Smooth muscle cell (in vitro differentiated cells): ENCODE data around the gene GCNT2. TPM values are rescaled to one million over a fixed set of nuclear protein-coding genes. Genes with fewer than 3 reads are reported as not detected.

Source experiments
- DNase-seq: peaks from one replicate; lab custom pipeline; 2025; ENCODE audit not compliant: unreplicated experiment; lab: John Stamatoyannopoulos, UW
- H2AFZ ChIP-seq: fragments of 200-600 bp; sonication (generic); 2 replicates; pipeline ENCODE4 v1.6.0; 2016; ENCODE audit warnings: antibody characterized with exemption, low read depth, mild to moderate bottlenecking
- H3F3A ChIP-seq: fragments of 200-600 bp; sonication (generic); 2 replicates; pipeline ENCODE4 v1.6.0; 2017; ENCODE audit warnings: antibody characterized with exemption, low read depth
- H3K27ac ChIP-seq: fragments of 200-600 bp; sonication (generic); 2 replicates; pipeline ENCODE4 v1.5.1; 2016; ENCODE audit warnings: low read depth, mild to moderate bottlenecking
- H3K27me3 ChIP-seq: fragments of 200-600 bp; sonication (generic); 2 replicates; pipeline ENCODE4 v1.6.1; 2016; ENCODE audit warnings: low read depth, mild to moderate bottlenecking
- H3K36me3 ChIP-seq: fragments of 200-600 bp; sonication (generic); 2 replicates; pipeline ENCODE4 v1.5.1; 2016; ENCODE audit warnings: low read depth
- H3K4me1 ChIP-seq: fragments of 200-600 bp; sonication (generic); 2 replicates; pipeline ENCODE4 v1.5.1; 2016; ENCODE audit warnings: low read depth
- H3K4me2 ChIP-seq: fragments of 200-600 bp; sonication (generic); 2 replicates; pipeline ENCODE4 v1.6.0; 2016; ENCODE audit warnings: mild to moderate bottlenecking
- H3K4me3 ChIP-seq: fragments of 200-600 bp; sonication (generic); 2 replicates; pipeline ENCODE4 v1.5.1; 2016; ENCODE audit warnings: mild to moderate bottlenecking
- H3K79me2 ChIP-seq: fragments of 200-600 bp; sonication (generic); 2 replicates; pipeline ENCODE4 v1.6.0; 2016; ENCODE audit warnings: low read depth, mild to moderate bottlenecking
- H3K9ac ChIP-seq: fragments of 200-600 bp; sonication (generic); 2 replicates; pipeline ENCODE4 v1.6.0; 2016; ENCODE audit warnings: low read depth
- H3K9me3 ChIP-seq: fragments of 200-600 bp; sonication (generic); replicated peaks from 2 replicates; pipeline ENCODE4 v1.5.1; 2016; ENCODE audit warnings: low read depth
- H4K20me1 ChIP-seq: fragments of 200-600 bp; sonication (generic); 2 replicates; pipeline ENCODE4 v1.6.0; 2016; ENCODE audit warnings: low read depth
- WGBS: methylation state at CpG from one replicate; pipeline ENCODE4 v1.1.7; 2016; ENCODE audit warnings: low lambda C conversion rate; 5-methylcytosine and 5-hydroxymethylcytosine counted together
- polyA plus RNA-seq: library from polyadenylated mRNA; unstranded; fragments of >200 nt; fragmentation: Nextera tagmentation; extraction: Ambion mirVana; gene quantifications from 2 replicates; pipeline ENCODE4 v1.2.1, GENCODE V29; 2016
- total RNA-seq: library from RNA; depleted of rRNA; stranded (reverse); fragments of >200 nt; gene quantifications from 2 replicates; pipeline ENCODE4 v1.2.3, GENCODE V29; 2014
- TF ChIP-seq, protein P1 (sequence below): fragments of 200-600 bp; sonication (generic); IDR thresholded peaks from 2 replicates; pipeline ENCODE4 v1.5.1; 2017; ENCODE audit warnings: borderline replicate concordance, mild to moderate bottlenecking, antibody characterized with exemption; ENCODE audit not compliant: insufficient read depth, poor library complexity, severe bottlenecking

The GCNT2 gene
- total and polyA plus RNA-seq, 2 experiments from 2014 or later: 0.13 to 2.4 TPM

GRCh38 chr6:10550764-10551163, 29.6 kb downstream of the GCNT2 start:
- Histone ChIP-seq H3F3A (no peaks in the 10 kb centered on the region), H3K9ac (no peak overlapping the region), H3K9me3 (no peaks in the 10 kb centered on the region), H3K36me3 (no peaks in the 10 kb centered on the region), H3K4me3 (no peak overlapping the region), H3K27ac (no peak overlapping the region), H3K4me2 (no peak overlapping the region), H3K27me3 (no peaks in the 10 kb centered on the region), H3K79me2 (no peaks in the 10 kb centered on the region), H4K20me1 (no peaks in the 10 kb centered on the region), H3K4me1 (no peaks in the 10 kb centered on the region), H2AFZ (no peak overlapping the region)
- WGBS: 93% methylated on average over 1 of the region's 1 CpG
- DNase-seq: no peak
- TF ChIP-seq, protein P1, sequence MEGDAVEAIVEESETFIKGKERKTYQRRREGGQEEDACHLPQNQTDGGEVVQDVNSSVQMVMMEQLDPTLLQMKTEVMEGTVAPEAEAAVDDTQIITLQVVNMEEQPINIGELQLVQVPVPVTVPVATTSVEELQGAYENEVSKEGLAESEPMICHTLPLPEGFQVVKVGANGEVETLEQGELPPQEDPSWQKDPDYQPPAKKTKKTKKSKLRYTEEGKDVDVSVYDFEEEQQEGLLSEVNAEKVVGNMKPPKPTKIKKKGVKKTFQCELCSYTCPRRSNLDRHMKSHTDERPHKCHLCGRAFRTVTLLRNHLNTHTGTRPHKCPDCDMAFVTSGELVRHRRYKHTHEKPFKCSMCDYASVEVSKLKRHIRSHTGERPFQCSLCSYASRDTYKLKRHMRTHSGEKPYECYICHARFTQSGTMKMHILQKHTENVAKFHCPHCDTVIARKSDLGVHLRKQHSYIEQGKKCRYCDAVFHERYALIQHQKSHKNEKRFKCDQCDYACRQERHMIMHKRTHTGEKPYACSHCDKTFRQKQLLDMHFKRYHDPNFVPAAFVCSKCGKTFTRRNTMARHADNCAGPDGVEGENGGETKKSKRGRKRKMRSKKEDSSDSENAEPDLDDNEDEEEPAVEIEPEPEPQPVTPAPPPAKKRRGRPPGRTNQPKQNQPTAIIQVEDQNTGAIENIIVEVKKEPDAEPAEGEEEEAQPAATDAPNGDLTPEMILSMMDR: no peak

DNA sequence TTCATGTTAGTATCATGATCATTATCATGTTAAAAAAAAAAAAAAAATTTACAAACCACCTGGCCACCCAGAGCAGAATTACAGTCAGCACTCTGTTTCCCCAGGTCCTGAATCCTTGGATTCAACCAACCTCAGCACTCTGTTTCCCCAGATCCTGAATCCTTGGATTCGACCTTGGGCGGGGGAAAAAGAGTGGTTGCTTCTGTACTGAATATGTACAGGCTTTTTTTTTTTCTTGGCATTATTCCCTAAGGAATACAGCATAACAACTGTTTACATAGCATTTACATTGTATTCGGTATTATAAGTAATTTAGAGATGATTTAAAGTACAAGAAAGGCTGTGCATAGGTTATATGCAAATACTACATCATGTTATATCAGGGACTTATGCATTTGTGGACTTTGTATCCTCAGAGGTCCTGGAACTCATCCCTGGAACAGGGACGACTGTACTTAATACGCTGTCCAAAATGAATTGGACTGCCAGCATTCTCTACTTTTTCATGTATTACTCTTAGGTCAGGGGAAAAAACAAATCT, 31.2 kb downstream of the GCNT2 start:
- no peak overlapping the region for H2AFZ ChIP-seq
- DNase-seq: no peak
- no peak overlapping the region for H3K4me2 ChIP-seq
- H3K79me2 ChIP-seq: no peaks in the 10 kb centered on the region
- H4K20me1 ChIP-seq: no peaks in the 10 kb centered on the region
- H3K27me3 ChIP-seq: peaks cover 9% of the 10 kb centered on the region
- H3K9ac ChIP-seq: no peak overlapping the region
- no peaks in the 10 kb centered on the region for H3F3A ChIP-seq
- WGBS: 92% methylated on average over 5 of the region's 5 CpGs
- H3K36me3 ChIP-seq: no peaks in the 10 kb centered on the region
- TF ChIP-seq, protein P1: no peak
- H3K9me3 ChIP-seq: no peaks in the 10 kb centered on the region
- no peak overlapping the region for H3K4me3 ChIP-seq
- H3K27ac ChIP-seq: no peak overlapping the region
- H3K4me1 ChIP-seq: peaks cover 13% of the 10 kb centered on the region

DNA sequence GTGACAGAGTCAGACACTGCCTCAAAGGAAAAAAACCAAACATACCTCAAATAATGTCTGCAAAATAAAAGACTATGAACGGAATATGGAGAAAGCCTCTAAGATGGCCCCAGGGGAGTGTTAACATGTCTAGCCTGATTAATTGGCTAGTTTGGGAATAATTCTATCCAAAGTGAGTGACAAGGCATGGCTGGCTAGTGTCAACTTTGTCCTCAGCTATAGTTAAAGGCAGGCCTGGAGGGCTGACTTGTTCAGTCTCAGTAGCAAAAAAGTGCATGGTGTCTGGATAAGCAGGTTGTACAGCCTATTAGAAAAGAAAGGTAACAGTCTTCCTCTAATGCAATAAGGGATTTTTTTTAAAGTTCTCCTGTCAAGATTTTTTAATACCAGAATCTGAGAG, 32.7 kb downstream of the GCNT2 start:
- Histone ChIP-seq H3K9me3 (no peaks in the 10 kb centered on the region), H3K27ac (no peak overlapping the region), H3K27me3 (peaks cover 23% of the 10 kb centered on the region), H3K4me3 (no peak overlapping the region), H4K20me1 (no peaks in the 10 kb centered on the region), H3K4me1 (peaks cover 28% of the 10 kb centered on the region), H3K79me2 (no peaks in the 10 kb centered on the region), H3K9ac (no peak overlapping the region), H3F3A (no peaks in the 10 kb centered on the region), H3K4me2 (no peak overlapping the region), H2AFZ (no peak overlapping the region), H3K36me3 (no peaks in the 10 kb centered on the region)
- TF ChIP-seq, protein P1: no peak
- DNase-seq: no peak
- WGBS: 61% methylated on average over 1 of the region's 1 CpG

GRCh38 chr6:10554826-10555225, 33.7 kb downstream of the GCNT2 start:
- TF ChIP-seq, protein P1: no peak
- Histone ChIP-seq H2AFZ (no peak overlapping the region), H3F3A (no peaks in the 10 kb centered on the region), H3K36me3 (no peaks in the 10 kb centered on the region), H3K27me3 (peaks cover 29% of the 10 kb centered on the region), H3K4me2 (no peak overlapping the region), H4K20me1 (no peaks in the 10 kb centered on the region), H3K4me1 (peaks cover 32% of the 10 kb centered on the region), H3K4me3 (no peak overlapping the region), H3K9me3 (no peaks in the 10 kb centered on the region), H3K9ac (no peak overlapping the region), H3K27ac (no peak overlapping the region), H3K79me2 (no peaks in the 10 kb centered on the region)
- DNase-seq: no peak
- 37% methylated on average over 7 of the region's 7 CpGs for WGBS
